Gastrocnemius medialis (tissue), 4 donors: ENCODE measurements around the gene CA10.

Source experiments
- CTCF ChIP-seq, 5 experiments: fragments of 450-650 bp in 3 of 5; fragments of 200-600 bp in 2 of 5; sonication (generic) in 2 of 5; IDR thresholded peaks in 4 of 5; conservative IDR thresholded peaks in 1 of 5; 1 replicate in 4 of 5; 2 replicates in 1 of 5; pipeline ENCODE4 v1.5.1; 2016 to 2019; ENCODE audit warnings: antibody characterized with exemption in 5 of 5, mild to moderate bottlenecking in 3 of 5, moderate library complexity in 3 of 5
- POLR2A ChIP-seq, 2 donors: fragments of 450-650 bp; IDR thresholded peaks; one replicate each; pipeline ENCODE4 v1.6.1; 2017; ENCODE audit warnings: antibody characterized with exemption in 2 of 2, mild to moderate bottlenecking in 2 of 2, moderate library complexity in 2 of 2

GRCh38 chr17:51672065-51672464, 486.4 kb downstream of the CA10 start:
- no peak for TF ChIP-seq CTCF (IDR thresholded peaks at IDR 0.05 in 4 of 5, conservative IDR thresholded peaks at IDR 0.05 in 1 of 5)
- TF ChIP-seq POLR2A (IDR thresholded peaks at IDR 0.05), result no peak
